Nephron progenitor cell (in vitro differentiated cells): Measurements from ENCODE around the gene WNT4.

Experiments
- DNase-seq: peaks from one replicate; pipeline ENCODE4 v3.0.0; 2021
- H3K27ac Mint-ChIP-seq: 2 replicates; pipeline ENCODE4 v1.8.0; 2021; ENCODE audit warnings: mild to moderate bottlenecking, moderate library complexity, mixed read lengths
- H3K27me3 Mint-ChIP-seq: 2 replicates; pipeline ENCODE4 v1.8.0; 2021; ENCODE audit warnings: mild to moderate bottlenecking, low read depth, mixed read lengths; ENCODE audit not compliant: poor library complexity
- H3K36me3 Mint-ChIP-seq: 2 replicates; pipeline ENCODE4 v1.8.0; 2021; ENCODE audit warnings: low read depth, mixed read lengths
- H3K4me1 Mint-ChIP-seq: 2 replicates; pipeline ENCODE4 v1.8.0; 2021; ENCODE audit warnings: mixed read lengths
- H3K4me3 Mint-ChIP-seq: 2 replicates; pipeline ENCODE4 v1.8.0; 2021; ENCODE audit warnings: mild to moderate bottlenecking, moderate library complexity, mixed read lengths
- H3K9me3 Mint-ChIP-seq: 2 replicates; pipeline ENCODE4 v1.8.0; 2021; ENCODE audit warnings: mild to moderate bottlenecking, moderate library complexity, mixed read lengths
- CTCF ChIP-seq: fragments of 200-600 bp; sonication (generic); IDR thresholded peaks from 2 replicates; pipeline ENCODE4 v1.5.0; 2021; ENCODE audit warnings: antibody characterized with exemption

The WNT4 gene

GRCh38 chr1:22143065-22144033, at the start of gene WNT4:
Gene WNT4, minus strand, starts transcription at chr1:22143097. Its CDS starts 175 bp downstream, at chr1:22142922.
- peak within 1 kb of the TSS; percentile 76 for H3K4me3 Mint-ChIP-seq
- H3K36me3 Mint-ChIP-seq = no peaks in the 10 kb centered on the region
- no peaks in the 10 kb centered on the region for H3K9me3 Mint-ChIP-seq
- no peak for TF ChIP-seq CTCF
- DNase-seq = peak; percentile 68
- H3K27ac Mint-ChIP-seq = no peak within 1 kb of the TSS
- H3K4me1 Mint-ChIP-seq = peaks cover 10% of the 10 kb centered on the region
- peaks cover 89% of the 10 kb centered on the region for H3K27me3 Mint-ChIP-seq

GRCh38 chr1:22190731-22191130, 47.8 kb upstream of the WNT4 start:
- H3K27ac Mint-ChIP-seq = no peak overlapping the region
- H3K9me3 Mint-ChIP-seq = no peaks in the 10 kb centered on the region
- no peak for DNase-seq
- peaks cover 11% of the 10 kb centered on the region for H3K4me1 Mint-ChIP-seq
- H3K36me3 Mint-ChIP-seq = no peaks in the 10 kb centered on the region
- peaks cover 28% of the 10 kb centered on the region for H3K27me3 Mint-ChIP-seq
- no peak for TF ChIP-seq CTCF
- H3K4me3 Mint-ChIP-seq = no peak overlapping the region

GRCh38 chr1:22190251-22190650, 47.4 kb upstream of the WNT4 start:
- Mint-ChIP-seq H3K27me3 (peaks cover 27% of the 10 kb centered on the region), H3K36me3 (no peaks in the 10 kb centered on the region)
- no peak for DNase-seq

GRCh38 chr1:22189619-22190018, 46.7 kb upstream of the WNT4 start:
- no peaks in the 10 kb centered on the region for H3K9me3 Mint-ChIP-seq
- TF ChIP-seq CTCF = no peak
- DNase-seq = no peak
- H3K4me3 Mint-ChIP-seq = no peak overlapping the region
- H3K4me1 Mint-ChIP-seq = peaks cover 19% of the 10 kb centered on the region
- H3K27me3 Mint-ChIP-seq = peaks cover 25% of the 10 kb centered on the region
- no peak overlapping the region for H3K27ac Mint-ChIP-seq
- no peaks in the 10 kb centered on the region for H3K36me3 Mint-ChIP-seq

More at GRCh38 chr1:22190251-22190650, 47.4 kb upstream of the WNT4 start:
- Mint-ChIP-seq H3K4me3 (no peak overlapping the region), H3K4me1 (peaks cover 16% of the 10 kb centered on the region), H3K9me3 (no peaks in the 10 kb centered on the region), H3K27ac (no peak overlapping the region)
- TF ChIP-seq CTCF = no peak

GRCh38 chr1:22188914-22189313, 46.0 kb upstream of the WNT4 start:
- TF ChIP-seq CTCF = no peak
- peaks cover 24% of the 10 kb centered on the region for H3K27me3 Mint-ChIP-seq
- peaks cover 24% of the 10 kb centered on the region for H3K4me1 Mint-ChIP-seq
- no peaks in the 10 kb centered on the region for H3K36me3 Mint-ChIP-seq
- no peak overlapping the region for H3K27ac Mint-ChIP-seq
- DNase-seq = no peak
- H3K9me3 Mint-ChIP-seq = no peaks in the 10 kb centered on the region
- no peak overlapping the region for H3K4me3 Mint-ChIP-seq
